NCI-H526 treated with DMSO at 0.1 percent for 48 hours (cell line): Measurements from ENCODE around the gene RB1.
"Not testable (repeated sequence)": the region's sequence is repeated elsewhere in the genome, so short reads cannot be mapped to it uniquely, and the experiment has no call there.

Experiments
- DNase-seq: peaks from one replicate; lab custom pipeline; 2025; lab: John Stamatoyannopoulos, UW

The RB1 gene

GRCh38 chr13:48297131-48297786 lies 6.3 kb upstream of the RB1 start:
- DNase-seq = no peak

DNA sequence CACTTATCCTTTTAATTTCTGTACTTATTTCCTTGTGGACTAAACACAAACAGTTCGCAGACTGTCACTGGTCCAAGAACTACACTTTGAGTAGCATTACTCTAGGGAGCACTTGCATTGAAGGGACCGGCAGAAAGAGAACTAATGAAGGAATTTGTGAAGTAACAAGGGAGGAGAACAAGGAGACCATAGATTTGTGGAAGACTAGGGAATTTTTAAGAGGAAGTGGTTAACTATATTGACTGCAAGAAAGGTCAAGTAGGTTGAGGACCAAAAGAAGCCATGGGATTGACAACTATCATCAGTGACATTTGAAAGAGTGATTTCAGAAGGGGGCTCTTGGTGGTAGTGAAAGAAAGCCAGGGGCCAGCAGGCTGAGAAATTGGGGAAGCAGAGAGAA lies 4.0 kb upstream of the RB1 start:
- DNase-seq = no peak

DNA sequence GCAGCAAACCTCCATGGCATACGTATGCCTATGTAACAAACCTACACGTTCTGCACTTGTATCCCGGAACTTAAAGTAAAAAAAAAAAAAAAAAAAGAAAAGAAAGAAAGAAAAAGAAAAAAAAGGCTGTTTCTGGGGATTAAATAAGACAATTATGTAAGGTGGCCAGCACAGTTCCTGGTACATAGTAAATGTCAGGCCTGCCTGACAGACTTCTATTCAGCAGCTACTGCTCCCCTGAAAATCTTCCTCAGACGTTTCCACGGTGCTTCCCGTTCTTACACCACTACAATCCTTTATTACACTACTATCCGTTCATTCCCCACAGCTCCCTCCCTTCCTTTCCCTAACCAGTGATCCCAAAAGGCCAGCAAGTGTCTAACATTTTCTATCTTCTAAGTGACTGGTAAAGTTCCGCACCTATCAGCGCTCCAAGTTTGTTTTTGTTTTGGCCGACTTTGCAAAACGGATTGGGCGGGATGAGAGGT lies 636 bp upstream of the RB1 start:
- DNase-seq = no peak

DNA sequence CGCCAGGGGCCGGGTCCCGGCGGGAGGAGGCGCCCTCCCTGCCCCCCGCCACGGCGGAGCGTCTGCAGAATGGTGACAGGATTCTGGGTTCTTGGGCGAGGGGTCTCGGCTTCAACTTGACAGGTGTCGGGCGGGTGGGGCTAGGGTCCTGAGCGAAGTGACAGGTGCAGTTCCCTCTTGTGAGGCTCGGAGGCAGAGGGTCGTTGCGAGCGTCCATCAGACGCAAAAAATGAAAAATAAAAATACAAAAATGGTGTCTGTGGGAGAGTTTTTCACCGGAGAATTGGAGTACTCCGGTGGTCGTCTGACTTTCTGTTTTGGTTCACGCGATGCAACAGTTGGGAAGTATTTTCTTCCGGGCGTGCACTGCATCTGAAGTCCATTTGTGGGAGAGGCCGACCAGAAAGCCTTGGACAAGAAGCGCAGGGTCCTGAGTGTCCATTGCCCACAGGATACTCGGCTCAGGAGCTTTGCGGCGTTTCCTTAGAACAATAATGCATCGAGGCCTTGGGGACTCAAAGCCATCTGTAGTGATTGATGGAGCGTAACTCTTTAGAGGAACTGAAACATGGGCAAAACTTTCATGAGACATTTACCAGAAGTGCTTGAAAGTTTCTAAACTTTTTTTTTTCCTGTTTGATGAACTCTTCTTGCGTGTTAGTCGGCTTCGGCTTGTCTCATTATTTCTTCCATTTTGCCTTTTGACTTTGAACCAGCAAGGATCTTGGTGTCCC lies 759 bp downstream of the RB1 start:
- DNase-seq = no peak

DNA sequence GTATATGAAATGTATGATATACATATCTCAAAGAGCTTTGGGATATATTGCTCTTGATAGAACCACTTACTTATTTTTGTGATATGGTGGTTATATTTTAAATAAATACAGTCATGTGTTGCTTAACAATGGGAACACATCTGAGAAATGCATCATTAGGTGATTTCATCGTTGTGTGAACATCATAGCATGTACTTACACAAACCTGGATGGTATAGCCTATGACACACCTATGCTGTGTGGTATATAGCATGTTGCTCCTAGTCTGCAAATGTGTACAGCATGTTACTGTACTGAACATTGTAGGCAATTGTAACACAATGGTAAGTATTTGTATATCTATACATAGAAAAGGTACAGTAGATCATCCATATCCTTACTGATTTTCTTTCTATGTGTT lies 7.7 kb downstream of the RB1 start:
- no peak for DNase-seq

DNA sequence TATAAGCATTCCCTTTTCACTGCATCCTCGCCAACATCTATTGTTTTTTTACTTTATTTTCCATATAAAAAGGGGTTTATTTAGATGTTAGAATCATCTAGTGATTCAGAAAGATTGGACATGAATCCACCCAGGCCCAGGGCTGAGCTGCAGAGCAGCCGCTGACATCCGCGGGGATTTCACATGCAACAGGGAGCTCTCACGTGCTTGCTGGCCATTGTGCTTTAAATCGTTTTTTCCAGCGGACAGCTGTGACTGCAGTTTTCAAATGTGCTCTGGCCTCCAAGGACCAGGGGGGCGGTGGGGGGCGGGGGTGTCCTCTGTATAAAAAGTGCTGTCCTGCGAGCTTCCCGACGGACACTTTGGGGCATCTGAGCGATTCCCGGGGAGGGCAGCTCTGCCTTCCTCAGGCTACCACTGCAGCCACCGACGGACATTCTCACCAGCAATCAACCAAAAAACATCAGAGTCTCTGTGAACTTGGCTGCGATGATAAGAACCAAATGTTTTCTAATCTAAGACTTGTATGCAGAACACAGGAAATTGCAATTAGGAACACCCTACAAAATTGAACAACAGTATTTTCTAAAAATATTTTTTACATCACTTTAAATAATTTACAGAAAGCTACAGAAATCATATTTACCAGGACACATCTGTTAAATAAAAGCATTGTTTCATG lies 12.6 kb downstream of the RB1 start:
- DNase-seq = no peak

GRCh38 chr13:48316826-48317510 lies 13.4 kb downstream of the RB1 start:
- DNase-seq = no peak

DNA sequence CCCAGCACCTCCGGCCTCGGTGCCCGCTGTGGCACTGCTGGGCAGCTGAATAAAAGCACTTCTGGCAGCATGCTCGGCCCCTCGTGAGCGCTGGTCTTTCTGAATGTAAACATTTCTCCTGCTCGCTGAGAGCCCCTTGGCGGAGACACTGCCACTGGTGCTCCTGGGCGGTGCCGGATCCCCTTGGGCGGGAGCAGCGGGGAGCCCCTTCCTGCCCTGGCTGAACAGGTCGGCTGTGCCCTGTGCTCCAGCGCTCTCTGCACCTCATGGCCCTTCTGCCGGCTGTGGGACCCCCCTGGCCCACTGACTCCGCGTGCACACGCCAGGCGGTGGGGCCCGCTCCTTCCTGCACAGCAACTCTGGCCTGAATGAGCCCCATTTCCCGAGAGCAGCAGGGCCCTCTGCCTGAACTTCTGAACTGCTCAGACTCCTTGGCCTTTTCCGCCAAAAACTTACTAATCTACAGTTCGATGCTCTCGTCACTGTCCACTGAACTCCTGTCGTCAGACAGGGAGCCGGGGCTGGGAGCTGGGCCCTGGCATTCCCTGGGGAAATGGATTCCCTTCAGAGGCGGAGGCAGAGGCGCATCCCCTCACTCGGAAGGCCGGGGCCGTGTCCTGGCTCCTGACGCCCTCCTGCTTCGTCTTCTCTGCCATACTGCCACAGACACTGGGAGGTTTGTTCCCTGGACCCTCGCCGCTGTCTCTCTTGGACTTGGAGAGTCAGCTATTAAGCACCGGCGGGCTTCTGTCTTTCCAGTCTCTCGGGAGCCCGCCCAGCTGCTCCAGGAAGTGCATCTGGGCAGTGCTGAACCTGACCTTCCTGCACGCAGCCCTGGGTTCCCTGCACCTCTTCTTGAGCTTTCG lies 14.2 kb downstream of the RB1 start:
- DNase-seq = no peak

DNA sequence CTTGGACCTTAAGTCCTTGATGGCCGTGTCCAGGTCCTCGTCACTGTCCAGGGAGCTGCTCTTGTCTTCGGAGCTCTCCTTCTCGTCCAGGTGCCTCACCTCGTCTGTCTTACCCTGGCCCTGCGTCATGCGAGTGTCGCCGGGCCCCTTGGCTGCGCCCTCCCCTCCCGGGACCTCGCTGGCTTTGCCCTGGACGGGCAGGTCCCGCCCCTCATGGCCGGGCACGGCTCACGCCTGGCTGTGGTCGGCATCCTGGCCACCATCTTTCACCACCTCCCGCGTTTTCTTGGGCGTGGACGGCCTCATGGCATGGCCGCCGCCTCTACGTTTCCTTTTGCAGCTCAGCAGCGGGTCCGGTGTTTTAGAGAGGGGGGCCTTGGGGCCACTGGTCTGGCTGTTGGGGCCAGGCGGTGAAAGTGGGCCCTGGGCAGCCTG lies 14.8 kb downstream of the RB1 start:
- DNase-seq = no peak

DNA sequence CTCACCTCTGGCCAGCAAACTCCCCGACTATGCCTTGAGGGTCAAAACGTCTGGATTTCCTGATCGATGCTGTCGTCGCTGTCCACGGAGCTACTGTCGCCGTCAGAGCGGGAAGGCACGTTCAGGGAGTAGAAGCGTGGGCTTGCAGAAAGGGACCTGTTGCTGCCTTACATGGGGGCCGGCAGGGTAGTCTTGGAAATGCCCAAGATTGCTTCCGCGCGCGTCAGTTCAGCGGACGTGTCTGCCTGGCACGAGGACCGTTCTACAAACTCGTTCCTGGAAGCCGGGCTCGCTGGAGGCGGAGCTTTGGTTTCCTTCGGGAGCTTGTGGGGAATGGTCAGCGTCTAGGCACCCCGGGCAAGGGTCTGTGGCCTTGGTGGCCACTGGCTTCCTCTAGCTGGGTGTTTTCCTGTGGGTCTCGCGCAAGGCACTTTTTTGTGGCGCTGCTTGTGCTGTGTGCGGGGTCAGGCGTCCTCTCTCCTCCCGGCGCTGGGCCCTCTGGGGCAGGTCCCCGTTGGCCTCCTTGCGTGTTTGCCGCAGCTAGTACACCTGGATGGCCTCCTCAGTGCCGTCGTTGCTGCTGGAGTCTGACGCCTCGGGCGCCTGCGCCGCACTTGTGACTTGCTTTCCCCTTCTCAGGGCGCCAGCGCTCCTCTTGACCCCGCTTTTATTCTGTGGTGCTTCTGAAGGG lies 15.4 kb downstream of the RB1 start:
- DNase-seq = no peak

DNA sequence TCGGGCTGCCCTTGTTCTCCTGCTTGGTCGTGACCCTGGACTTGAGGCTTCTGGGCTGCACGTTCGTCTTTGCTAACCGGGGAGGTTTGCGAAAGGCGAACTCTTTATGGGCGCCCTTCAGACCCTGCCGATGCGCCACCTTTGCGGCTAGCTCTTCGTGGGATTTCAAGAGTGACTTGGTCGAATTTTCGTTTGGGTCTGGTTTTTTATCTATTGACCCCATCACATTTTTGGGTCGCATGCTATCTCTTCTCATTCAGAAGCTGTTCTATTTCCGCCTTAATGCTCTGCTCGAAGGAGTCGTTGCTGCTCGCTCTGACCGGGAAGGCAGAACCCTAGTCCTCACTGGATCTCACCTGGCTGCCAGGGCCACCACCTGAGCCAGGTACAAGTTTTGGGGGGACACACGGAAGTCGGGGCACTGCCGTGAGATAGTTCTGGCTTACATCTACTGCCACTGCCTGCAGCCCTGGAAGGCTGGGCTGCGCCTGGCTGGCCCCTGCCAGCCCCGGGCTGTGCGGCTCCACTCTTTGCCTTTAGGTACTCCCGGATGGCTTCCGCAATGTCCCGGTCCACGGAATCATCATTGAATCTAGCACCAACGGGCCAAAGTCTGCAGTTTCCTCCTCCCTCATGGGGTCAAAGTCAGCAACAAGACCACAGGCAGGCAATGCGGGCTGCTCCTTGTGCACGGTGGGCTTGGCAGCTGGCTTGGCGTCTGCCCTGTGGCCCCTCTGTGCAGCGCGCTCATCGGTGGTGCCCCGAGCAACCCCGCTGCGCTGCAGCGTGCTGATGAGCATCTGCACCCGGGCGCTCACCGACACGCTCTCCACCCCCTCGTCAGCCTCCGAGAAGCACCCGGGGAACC lies 16.2 kb downstream of the RB1 start:
- DNase-seq = no peak

DNA sequence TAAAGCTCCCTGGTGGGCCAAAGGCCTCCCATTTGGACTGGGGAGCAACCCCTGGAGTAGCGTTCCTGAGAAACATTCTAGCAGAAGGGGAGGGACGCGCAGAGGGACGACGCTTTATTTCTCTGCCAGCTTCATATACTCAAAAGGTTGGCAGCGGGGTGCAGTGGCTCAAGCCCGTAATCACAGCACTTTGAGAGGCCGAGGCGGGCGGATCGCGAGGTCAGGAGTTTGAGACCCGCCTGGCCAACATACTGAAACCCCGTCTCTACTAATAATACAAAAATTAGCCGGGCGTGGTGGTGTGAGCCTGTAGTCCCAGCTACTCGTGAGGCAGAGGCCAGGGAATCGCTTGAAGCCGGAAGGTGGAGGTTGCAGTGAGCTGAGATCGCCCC lies 16.8 kb downstream of the RB1 start:
- no peak for DNase-seq

- DNase-seq = no peak
These were observed 17.4 kb downstream of the RB1 start for GRCh38 chr13:48320891-48321510.

DNA sequence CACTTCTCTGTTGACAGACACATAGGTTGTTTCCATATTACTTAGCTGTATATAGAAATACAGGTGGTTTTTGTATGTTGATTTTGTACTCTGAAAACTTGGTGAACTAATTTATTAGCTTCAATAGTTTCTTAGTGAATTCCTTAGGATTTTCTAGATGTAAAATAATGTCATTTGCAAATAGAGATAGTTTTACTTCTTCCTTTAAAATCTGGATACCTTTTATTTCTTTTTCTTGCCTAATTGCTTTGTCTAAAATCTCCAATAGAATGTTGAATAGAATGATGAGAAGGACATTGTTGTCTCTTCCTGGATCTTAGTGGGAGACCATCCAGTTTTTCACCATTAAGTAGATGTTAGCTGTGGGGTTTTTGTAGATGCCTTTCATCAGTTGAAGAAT lies 18.7 kb downstream of the RB1 start:
- DNase-seq = no peak

GRCh38 chr13:48333976-48334375 lies 30.4 kb downstream of the RB1 start:
- no peak for DNase-seq

DNA sequence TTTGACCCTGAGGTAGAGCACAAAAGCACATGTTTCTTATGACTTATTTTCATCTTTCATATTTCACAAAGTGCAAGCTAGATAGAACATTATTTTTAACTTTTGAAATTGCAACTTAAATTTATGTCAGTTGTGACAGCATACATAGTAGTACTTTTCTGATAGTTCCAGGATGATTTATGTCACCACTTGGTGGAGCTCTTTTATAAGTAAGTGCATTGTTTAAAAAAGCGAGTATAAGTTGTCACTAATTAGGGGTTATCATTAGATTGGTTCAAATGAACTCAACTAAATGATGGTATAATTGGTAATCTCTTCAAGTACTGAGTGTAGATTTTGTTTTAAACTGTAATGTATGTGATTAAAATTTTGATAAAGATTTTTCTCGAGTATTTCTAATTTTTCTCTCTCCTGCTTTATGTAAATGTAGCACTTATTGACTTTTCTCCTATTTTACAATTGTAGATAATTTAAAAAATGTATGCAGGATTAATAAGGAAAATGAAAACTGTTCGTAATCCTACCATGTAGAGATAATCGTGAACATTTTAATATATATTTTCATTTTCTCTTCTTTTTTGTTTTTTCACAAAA lies 31.1 kb downstream of the RB1 start:
- DNase-seq = no peak

DNA sequence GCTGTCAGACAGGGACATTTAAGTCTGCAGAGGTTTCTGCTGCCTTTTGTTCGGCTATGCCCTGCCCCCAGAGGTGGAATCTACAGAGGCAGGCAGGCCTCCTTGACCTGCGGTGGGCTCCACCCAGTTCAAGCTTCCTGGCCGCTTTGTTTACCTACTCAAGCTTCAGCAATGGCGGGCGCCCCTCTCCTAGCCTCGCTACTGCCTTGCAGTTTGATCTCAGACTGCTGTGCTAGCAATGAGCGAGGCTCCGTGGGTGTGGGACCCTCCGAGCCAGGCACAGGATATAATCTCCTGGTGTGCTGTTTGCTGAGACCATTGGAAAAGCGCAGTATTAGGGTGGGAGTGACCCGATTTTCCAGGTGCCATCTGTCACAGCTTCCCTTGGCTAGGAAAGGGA lies 35.6 kb downstream of the RB1 start:
- not testable (repeated sequence) for DNase-seq

DNA sequence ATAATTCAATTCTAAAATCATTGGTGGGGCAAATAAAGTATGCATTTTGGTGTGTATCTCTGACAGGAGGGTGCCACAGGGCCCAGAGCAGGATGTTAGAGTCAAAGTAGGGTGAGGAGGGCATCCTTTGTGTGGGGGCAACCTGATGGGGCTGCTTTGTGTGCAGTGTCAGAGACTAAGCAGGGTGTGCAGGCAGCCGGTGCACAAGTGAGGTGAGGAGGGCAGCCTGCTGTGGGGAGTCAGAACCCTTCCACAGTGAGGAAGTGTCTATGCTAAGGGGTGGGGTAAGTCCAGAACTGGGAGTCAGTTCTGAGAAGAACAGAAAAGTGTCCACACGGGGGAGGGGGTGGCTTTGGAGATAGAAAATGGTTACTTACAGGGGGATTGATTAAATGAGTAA lies 40.7 kb downstream of the RB1 start:
- DNase-seq = no peak

GRCh38 chr13:48346583-48346982 lies 43.0 kb downstream of the RB1 start:
- no peak for DNase-seq
